Gastroesophageal sphincter (tissue), 3 donors: Measurements from ENCODE around the gene TMEM132E.

Source experiments
- EP300 ChIP-seq: sonication (generic); formaldehyde crosslinking; IDR thresholded peaks from one replicate; pipeline ENCODE4 v1.6.1; 2017; ENCODE audit warnings: antibody characterized with exemption, mild to moderate bottlenecking
- POLR2AphosphoS5 ChIP-seq: sonication (generic); formaldehyde crosslinking; IDR thresholded peaks from one replicate; pipeline ENCODE4 v1.6.1; 2017; ENCODE audit warnings: antibody characterized with exemption
- TF ChIP-seq, protein P1 (sequence below), 4 experiments: fragments of 200-600 bp in 2 of 4; fragments of 450-650 bp in 2 of 4; sonication (generic) in 1 of 4; IDR thresholded peaks; one replicate each; pipeline ENCODE4 v1.5.1; 2017 to 2019; ENCODE audit warnings: antibody characterized with exemption in 4 of 4, mild to moderate bottlenecking in 2 of 4, moderate library complexity in 2 of 4

DNA sequence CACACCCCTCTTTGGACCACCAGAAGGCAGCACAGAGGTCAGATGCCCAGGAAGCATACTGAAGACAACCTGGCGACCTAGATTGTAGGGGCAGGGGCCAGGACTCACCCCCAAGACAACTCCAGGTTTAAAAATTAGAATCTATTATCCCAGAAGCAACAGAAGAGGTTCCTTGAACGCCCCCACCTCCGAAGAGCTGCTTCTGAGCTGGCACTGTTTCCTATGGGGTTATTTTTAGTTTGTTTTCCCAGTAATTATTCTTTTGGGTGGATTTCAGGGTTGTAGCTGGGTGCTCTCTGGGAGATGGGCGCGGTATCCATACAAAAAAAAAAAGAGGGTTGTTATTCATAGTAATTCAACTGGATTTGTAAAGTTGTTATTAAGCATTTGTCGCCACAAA, 10.4 kb upstream of the TMEM132E start:
- TF ChIP-seq, protein P1, sequence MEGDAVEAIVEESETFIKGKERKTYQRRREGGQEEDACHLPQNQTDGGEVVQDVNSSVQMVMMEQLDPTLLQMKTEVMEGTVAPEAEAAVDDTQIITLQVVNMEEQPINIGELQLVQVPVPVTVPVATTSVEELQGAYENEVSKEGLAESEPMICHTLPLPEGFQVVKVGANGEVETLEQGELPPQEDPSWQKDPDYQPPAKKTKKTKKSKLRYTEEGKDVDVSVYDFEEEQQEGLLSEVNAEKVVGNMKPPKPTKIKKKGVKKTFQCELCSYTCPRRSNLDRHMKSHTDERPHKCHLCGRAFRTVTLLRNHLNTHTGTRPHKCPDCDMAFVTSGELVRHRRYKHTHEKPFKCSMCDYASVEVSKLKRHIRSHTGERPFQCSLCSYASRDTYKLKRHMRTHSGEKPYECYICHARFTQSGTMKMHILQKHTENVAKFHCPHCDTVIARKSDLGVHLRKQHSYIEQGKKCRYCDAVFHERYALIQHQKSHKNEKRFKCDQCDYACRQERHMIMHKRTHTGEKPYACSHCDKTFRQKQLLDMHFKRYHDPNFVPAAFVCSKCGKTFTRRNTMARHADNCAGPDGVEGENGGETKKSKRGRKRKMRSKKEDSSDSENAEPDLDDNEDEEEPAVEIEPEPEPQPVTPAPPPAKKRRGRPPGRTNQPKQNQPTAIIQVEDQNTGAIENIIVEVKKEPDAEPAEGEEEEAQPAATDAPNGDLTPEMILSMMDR (IDR thresholded peaks at IDR 0.05): no peak
- TF ChIP-seq POLR2AphosphoS5: no peak
- TF ChIP-seq EP300: no peak
